Mammary epithelial cell (primary cell): Measurements from ENCODE around the gene SPSB4.

ENCODE experiments used
- CTCF ChIP-seq, 2 donors: IDR thresholded peaks in 1 of 2; conservative IDR thresholded peaks in 1 of 2; 2 replicates each; pipeline ENCODE4 v1.5.1; 2011 to 2012; ENCODE audit warnings: inconsistent platforms in 2 of 2, low read length in 2 of 2, mild to moderate bottlenecking in 2 of 2, control low read depth in 1 of 2, low read depth in 1 of 2; ENCODE audit not compliant: insufficient read depth in 1 of 2; ENCODE audit errors: extremely low read depth in 1 of 2
- EZH2 ChIP-seq: IDR thresholded peaks from 2 replicates; pipeline ENCODE4 v1.6.1; 2012; ENCODE audit warnings: low read length, inconsistent platforms, borderline replicate concordance

GRCh38 chr3:141106842-141107241, 55.7 kb downstream of the SPSB4 start:
- TF ChIP-seq CTCF (conservative IDR thresholded peaks at IDR 0.05 in 1 of 2, IDR thresholded peaks at IDR 0.05 in 1 of 2; ENCODE audit: extremely low read depth in 1 of 2, insufficient read depth in 1 of 2, low read depth in 1 of 2, low read length in 2 of 2) (no peak), EZH2 (no peak)
